ENCODE data around the gene NAA11.
"Not testable (repeated sequence)": the region's sequence is repeated elsewhere in the genome, so short reads cannot be mapped to it uniquely, and the experiment has no call there.

NAA11 gene

DNA sequence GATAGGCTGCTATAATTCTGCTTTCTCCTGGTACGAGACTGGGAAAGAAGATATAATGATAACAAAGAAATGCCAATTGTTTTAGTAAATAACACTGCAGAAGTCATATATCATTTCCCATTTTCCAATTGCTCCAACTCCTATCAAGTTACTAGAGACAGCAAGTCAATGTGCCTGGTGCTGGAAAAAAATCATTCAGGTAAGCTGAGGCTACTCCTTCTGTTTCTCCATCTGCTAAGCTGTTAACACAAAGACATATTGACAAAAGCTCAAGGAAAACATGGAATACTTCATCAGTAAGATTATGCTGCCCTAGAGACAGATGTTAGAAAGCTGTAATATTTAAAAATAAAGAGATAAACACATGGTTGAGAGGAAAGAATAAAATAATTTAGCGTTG, 10.0 kb downstream of the NAA11 start:
- DNase-seq (ENCODE audit: extremely low spot score, insufficient read length, low read depth) = no peak
- FAIRE-seq = no peak

DNA sequence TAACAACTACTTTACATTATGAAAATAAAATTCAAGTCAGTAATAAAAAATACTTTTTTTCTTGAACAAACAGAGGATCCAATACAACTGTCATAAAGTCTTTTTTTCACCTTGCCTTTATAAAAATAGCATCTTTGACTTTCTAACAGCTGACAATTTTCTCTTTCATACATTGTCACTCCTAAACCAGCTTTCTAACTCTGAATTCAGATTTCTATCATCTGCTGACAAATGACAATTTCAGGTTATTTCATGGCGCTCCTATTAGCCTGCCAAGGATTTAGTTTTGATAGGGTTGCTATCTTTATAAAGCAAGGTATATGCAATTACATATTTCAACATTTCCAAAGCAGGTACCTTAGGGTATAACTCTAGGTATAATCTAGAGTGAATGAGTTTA, 14.6 kb downstream of the NAA11 start:
- no peak for DNase-seq (ENCODE audit: extremely low spot score, insufficient read length, low read depth)
- FAIRE-seq = no peak

DNA sequence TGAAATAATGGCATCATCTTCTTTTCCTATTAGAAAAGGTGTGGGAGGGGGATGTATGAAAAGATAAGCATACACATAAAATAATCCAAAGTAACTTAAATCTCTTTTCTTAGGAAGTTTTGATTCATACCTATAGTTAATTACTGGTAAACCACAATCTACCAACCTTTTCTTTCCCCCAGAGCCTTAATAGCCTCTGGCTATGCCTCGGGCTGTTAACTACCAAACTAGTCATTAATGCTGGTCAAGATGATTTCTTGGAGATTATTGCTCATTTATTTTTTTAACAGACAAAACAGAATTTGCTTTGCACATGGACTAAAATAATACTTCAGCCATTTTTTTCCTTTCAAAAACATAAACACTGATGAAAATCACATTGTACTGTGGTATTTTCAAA, 16.9 kb downstream of the NAA11 start:
- no peak for DNase-seq (ENCODE audit: extremely low spot score, insufficient read length, low read depth)
- FAIRE-seq = no peak

DNA sequence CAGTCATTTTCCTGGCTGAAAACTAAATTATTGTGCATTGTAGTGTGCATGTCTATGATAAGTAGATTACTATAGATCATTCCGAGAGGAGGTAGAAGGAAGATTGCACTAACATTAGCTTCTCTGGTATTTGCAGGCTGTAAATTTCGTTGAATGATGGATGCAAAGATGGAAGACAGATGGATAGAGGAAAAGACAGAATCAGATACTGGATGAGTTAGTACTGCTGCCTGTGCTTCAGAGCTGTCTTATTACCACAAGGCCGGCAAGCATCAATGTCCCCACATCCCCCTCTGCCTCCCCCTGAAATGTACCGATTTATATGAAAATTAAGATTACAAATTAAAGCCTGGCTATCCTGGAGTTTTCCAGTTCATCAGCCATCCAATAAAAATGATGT, 17.7 kb downstream of the NAA11 start:
- FAIRE-seq (no peak), DNase-seq (ENCODE audit: extremely low spot score, insufficient read length, low read depth) (no peak)

DNA sequence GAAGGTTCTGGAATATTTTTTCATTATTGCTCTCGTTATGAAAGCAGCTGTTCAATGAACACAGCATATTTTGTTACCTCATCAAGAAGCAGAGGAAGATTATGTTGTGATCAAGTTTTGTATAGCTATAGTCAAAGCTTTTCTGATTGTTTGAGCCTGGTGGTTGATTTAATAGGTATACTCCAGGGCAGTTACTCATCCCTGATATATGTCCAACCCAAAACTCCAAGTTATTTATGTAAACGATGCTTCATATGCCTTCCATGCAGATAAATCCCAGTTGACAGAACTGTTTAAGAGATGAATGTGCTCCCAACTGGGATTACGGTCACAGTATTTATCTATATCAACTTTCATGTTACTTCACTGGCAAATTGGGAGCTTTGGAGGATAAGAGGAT, 19.1 kb downstream of the NAA11 start:
- DNase-seq (ENCODE audit: extremely low spot score, insufficient read length, low read depth) = no peak
- FAIRE-seq = no peak

DNA sequence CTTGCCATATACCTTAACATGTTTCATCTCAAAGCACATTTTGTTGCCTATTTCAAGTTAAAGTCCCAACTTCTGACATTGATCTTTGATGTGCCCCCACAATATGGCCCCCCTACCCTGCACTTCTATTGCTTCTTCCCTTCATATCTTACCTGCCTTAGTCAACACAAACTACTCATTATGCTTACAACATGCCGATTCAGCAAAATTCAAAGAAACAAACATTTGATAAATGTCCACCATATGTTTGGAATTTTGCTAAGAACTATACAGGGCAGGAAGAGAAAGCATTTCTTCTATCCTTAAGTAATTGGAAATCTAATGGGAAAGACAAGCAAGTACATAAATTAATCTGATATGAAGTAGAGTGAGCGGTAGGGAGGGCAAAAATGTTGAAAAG, 25.6 kb downstream of the NAA11 start:
- DNase-seq (ENCODE audit: extremely low spot score, insufficient read length, low read depth) = no peak
- FAIRE-seq = no peak

DNA sequence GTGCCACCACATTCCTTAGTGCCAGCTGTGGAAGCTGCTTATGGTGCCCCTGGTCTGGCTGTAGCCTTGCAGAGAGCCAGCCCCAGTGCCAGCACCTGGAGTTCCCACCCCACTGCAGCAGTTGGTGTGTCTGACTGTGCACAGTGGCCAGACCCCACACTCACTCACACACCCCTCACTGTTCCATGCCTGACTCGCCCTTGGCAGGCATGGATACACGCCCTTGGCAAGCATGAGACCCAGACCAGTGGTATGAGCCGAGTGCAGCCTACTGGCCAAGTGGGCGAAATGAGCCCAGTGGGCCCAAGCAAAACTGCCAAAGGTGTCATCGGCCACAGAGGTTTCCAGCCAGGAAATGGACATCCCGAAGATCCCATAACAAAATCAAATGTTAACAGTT, 27.4 kb downstream of the NAA11 start:
- no peak for FAIRE-seq
- no peak for DNase-seq (ENCODE audit: extremely low spot score, insufficient read length, low read depth)

DNA sequence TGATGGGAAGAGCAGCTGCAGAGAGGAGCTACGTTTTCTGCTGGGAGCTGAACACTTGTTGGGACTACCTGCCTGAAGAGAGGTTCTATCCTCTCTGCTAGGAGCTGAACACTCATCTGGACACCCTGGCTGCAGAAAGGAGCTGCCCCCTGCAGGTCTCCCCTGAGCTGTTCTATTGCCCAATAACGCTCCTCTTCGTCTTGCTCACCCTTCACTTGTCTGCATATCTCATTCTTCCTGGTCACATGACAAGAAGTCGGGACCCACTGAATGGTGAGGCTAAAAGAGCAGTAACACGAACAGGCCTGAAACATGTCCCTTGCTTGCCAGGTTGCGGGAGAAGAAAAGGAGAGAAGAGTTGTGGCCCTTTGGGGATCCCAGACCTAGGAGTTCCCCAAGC, 27.8 kb downstream of the NAA11 start:
- DNase-seq (ENCODE audit: extremely low spot score, insufficient read length, low read depth) (no peak), FAIRE-seq (no peak)

DNA sequence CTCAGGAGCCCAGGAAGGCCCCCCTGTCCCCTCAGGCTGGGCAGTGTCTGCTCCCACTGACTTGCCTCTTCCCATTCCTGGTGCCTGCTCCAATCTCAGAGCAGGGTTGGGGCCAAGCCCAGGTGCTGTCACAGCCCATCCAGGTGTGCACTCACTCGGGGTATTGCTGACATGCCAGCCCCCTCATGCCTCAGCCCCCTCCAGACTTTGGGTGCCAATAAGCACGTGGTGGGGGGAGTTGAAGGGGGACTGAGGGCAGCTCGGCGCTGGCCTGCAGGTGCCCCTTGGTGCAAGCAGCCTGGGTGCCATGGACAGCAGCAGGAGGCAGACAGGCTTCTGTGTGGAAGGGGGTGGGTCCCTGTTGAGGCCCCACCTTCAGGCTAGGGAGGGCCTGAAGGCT, 28.4 kb downstream of the NAA11 start:
- no peak for DNase-seq (ENCODE audit: extremely low spot score, insufficient read length, low read depth)
- no peak for FAIRE-seq

DNA sequence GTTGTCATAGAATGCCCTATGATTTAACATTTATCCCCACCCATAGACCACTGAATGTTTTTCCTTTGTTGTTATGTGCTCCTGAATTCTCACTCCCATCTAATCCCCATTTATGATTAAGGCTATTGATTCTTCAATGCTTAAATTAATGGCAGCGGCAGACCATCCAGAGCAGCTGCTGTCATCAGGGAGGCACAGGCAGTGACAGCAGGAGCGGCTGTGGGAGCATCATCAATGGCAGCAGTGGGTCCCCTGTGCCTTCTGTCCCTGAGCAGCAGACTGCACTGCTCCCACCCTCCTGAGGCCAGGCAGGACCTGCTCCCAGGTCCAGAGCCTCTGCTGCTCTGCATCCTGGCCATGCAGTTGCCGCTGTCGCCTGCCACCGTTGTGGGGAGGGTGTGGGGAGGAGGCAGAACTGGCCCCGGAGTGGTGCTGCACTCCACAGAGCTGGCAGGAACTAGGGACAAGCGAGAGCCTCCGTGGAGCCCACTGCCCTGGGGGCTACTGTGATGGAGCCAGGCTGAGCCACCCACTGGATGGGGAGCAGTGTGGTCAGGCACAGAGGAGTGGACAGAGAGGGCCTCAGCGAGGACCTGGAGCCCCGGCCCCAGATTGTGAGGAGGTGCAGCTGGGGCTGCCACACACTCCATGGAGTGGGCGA, 29.0 kb downstream of the NAA11 start:
- DNase-seq (ENCODE audit: extremely low spot score, insufficient read length, low read depth) (no peak), FAIRE-seq (no peak)

DNA sequence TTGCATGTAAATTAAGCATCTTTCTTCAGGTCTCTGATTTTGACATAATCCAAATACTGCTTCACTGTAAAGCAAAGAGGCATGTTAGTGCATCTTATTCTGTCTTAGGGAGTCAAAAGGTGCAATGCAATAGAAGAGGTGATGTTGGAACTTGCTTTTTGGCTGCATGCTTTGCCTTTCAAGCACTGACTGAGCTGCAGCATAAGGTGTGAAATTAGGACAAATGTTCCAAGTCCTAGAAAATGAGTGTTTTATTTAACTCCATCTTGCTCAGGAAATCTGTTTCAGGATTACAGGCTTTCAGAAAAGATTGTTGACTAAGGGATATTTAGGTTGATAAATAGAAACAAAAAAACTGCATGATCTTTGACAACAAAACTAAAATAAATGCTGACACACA, 30.8 kb downstream of the NAA11 start:
- DNase-seq (ENCODE audit: extremely low spot score, insufficient read length, low read depth) = no peak
- FAIRE-seq = no peak

DNA sequence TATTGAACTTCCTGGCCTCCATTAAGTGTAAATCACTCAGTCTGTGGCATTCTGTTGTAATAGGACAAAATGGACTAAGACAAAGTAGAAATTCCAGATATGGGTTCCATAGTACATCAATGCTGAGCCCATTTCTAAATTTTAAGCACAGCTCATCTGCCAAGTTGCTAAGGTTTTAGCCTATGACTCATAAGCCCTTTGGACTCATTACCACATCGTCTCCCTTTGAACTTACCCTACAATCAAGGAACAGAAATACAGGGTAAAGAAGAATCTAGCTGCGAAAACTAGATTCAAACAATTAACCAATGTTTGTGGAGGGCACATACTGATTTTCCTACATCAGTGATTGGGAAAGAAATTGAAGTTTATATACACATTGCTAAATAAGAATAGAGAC, 31.8 kb downstream of the NAA11 start:
- FAIRE-seq = no peak
- no peak for DNase-seq (ENCODE audit: extremely low spot score, insufficient read length, low read depth)

DNA sequence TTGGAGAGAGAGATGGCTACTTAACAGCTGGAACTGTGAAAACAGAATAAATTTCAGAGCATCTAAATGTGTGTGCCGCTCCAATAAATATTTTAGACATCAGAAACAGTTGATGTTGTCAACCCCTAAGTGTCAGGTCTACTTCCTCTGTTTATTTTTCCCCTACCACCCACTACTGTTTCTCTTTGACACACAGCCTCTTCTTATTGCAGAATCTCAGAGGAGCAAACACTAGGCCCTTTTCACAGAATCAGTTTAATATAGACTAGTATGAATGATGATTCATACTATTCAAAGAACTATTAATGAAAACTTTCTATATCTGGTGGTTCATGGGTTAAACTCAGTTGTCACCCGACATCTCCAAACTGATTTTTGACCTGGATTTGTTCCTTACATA, 33.9 kb downstream of the NAA11 start:
- DNase-seq (ENCODE audit: extremely low spot score, insufficient read length, low read depth) (no peak), FAIRE-seq (no peak)

DNA sequence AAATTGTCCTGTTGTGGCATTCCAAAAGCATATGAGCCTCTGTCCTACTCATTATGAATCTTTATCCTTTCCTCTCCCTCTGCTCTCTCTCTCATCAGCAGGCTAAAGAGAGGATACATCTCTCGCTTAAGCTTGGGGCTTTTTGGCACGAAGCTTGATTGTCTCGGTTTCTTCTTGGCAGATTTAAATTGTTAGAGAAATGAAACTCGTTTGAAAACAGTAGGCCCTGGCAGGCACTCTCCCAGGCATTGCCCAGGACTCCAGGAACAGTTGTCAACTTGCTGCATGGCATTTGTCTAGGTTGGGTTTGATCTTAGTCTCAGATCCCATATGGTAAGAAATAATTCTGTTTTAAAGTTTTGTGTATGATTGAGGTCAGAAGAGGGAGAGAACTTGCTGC, 35.5 kb downstream of the NAA11 start:
- no peak for FAIRE-seq
- DNase-seq (ENCODE audit: extremely low spot score, insufficient read length, low read depth) = no peak

DNA sequence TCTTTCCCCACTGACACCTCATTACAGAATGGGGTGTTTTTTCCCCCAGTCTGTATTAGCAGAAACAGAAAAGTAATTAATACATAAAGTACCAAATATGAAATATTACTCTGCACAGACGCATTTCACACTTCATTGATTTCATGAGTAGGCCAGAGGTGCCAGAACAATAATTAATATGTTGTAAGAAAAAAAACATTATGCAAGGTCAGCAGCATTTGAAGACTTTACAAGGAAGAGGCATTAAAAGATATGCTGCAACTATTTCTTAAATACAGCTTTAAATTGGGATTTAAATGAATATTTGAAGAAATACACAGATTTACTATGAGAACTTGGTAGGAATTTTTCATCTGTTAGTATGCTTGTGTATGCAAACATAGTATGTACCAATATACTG, 37.7 kb downstream of the NAA11 start:
- DNase-seq (ENCODE audit: extremely low spot score, insufficient read length, low read depth) (no peak), FAIRE-seq (no peak)

DNA sequence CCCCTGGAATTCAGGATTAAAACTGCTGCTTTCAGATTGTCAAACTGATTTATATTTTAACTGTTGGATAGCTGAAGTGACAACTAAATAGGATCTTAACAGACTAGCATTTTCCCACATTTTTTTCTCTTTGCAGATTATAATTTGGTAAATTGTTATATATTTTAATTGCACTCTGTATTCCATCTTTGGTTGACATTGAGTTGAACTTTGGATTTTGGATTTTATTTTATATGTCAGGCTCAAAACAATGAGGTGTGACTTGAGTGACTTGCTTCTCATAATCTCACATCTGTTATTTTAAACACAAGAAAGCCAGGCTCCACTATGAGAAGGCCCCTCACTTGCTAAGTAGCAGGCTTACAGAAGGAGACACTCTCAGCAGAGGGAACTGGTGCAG, 38.1 kb downstream of the NAA11 start:
- no peak for FAIRE-seq

DNA sequence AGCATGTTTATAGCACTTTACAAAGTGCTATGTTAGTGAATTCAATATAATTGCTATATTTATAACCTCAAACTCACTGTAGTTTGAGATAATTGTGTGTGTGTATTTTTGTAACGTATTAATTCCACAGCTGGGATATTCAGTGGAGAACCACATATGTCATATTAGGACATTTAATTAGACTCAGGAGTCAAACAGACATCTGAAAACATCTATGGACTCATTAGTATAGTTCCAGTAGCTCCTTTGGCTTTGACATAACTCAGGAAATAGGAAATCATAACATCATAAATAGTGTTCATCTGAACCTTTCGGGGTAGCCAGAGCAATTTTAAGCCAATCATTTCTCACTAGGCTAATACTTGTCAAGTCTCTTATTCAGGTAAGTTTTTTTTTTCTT, 38.8 kb downstream of the NAA11 start:
- FAIRE-seq (no peak), DNase-seq (ENCODE audit: extremely low spot score, insufficient read length, low read depth) (no peak)

More for the DNA sequence above, 38.1 kb downstream of the NAA11 start:
- no peak for DNase-seq (ENCODE audit: extremely low spot score, insufficient read length, low read depth)

DNA sequence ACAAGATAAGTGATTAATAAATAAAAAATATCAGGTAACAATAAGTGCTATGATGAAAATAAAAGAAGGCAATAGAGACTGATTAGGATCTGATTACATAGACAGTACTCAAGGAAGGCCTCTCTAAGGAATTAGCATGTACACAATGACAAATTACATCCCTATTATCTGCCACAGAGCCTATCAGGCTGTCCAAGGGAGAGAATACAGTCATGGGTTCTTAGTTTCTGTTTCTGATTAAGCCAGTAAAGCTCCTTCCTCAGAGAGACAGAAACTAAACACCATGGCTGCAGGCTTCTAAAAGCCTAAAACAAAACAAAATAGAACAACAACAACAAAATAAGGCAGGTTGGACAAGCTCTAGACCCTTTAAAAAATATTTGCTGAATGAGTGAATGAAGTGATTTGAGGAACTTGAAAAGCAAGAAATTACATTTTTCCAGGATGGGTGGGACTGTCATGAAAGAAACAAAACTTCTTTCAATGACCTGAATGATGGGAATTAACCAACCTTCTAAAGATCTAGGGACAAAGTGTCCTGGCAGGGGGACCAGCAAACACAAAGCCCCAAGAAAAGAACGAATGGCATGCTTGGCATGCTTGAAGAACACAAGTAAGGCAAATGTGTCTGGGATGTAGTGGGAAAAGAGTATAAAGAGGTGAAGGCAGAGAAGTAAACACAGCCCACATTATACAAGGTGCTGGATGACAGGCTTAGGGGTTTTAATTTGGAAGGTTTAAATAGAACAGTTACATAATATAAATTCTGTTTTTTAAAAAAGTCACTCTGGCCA, 44.1 kb downstream of the NAA11 start:
- DNase-seq (ENCODE audit: extremely low spot score, insufficient read length, low read depth) (no peak), FAIRE-seq (no peak)

DNA sequence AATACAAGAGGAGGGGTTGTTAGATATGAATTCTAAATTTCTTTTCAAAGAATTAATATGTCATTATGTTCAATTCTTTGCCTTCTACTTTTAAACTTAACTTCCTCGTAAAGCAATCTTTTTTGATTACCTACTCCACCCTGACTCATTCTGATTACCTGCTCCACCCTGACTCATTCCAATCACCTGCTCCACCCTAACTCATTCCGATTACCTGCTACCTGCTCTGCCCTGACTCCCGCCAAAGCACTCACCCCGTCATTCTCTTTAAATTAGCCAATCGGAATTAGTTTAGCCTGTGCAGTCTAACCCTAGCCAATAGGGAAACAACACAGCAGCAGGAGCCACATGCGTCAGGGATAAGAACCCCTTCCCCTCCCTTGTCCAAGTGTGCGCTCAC, 48.4 kb downstream of the NAA11 start:
- DNase-seq (ENCODE audit: extremely low spot score, insufficient read length, low read depth); FAIRE-seq: not testable (repeated sequence)

DNA sequence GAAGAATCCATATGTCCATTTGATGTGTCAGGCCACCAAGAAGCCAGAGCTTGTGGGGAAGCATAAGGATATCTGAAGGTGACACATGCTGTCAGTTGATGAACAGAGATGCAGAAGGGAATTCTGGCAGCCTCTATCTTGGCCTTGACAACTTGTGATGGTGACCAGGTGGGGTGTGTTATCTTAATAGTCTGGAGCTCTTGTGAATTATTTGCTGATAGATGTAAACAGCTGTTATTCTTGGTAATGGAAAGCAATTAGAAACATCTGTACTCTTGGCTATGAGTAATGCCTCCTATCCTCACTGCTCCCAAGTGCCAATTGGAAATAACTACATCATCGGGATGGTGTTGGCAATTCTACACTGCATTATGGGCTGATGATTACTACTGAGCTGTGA, 51.9 kb downstream of the NAA11 start:
- no peak for DNase-seq (ENCODE audit: extremely low spot score, insufficient read length, low read depth)
- FAIRE-seq = no peak

DNA sequence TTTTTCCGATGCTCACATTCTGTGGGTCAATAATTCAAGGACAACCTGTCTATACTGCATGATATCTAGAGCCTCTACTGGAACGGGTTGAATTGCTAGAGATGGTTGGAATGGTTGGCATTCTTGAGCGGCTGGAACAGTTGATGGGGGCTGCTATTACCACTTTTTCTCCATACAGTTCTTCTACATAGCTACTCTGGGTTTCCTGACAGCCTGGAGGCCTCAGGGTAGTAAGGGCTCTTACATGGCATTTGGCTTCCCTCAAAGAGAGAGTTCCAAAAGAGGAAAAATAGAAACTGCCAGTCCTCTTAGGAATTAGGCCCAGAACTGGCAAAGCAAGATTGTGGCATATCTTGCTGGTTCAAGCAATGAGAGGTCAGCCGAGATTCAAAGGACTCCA, 53.1 kb downstream of the NAA11 start:
- no peak for FAIRE-seq

DNA sequence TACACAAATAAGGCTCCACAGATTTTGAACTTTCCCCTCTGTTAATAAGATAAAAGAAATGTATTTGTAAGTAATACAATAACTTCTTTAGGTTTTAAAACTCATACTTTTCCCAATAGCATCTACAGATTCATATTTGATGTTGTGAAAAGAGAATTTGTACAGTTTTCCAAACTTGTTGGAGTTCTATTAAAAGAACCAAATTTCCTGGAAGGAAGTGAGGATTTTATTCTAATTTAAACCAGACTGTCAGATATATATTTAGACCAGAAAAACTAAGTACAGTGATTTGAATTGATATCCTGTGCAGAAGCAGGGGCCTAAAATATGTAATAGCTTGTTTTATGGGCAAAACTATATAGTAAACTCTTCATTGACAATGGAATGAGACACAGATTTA, 53.7 kb downstream of the NAA11 start:
- no peak for DNase-seq (ENCODE audit: extremely low spot score, insufficient read length, low read depth)
- FAIRE-seq = no peak

More for the DNA sequence above, 53.1 kb downstream of the NAA11 start:
- no peak for DNase-seq (ENCODE audit: extremely low spot score, insufficient read length, low read depth)

Measured in GM18507 (cell line).